Testis (tissue), 2 donors: ENCODE data around the gene TNFRSF21.

Experiments
- CTCF ChIP-seq, 3 experiments: fragments of 450-650 bp in 2 of 3; fragments of 200-600 bp in 1 of 3; sonication (generic) in 1 of 3; IDR thresholded peaks; one replicate each; pipeline ENCODE4 v1.5.1; 2016 to 2019; ENCODE audit warnings: antibody characterized with exemption in 3 of 3, mild to moderate bottlenecking in 2 of 3, moderate library complexity in 1 of 3
- POLR2A ChIP-seq: fragments of 450-650 bp; IDR thresholded peaks from one replicate; pipeline ENCODE4 v1.6.1; 2017; ENCODE audit warnings: antibody characterized with exemption, mild to moderate bottlenecking, moderate library complexity

DNA sequence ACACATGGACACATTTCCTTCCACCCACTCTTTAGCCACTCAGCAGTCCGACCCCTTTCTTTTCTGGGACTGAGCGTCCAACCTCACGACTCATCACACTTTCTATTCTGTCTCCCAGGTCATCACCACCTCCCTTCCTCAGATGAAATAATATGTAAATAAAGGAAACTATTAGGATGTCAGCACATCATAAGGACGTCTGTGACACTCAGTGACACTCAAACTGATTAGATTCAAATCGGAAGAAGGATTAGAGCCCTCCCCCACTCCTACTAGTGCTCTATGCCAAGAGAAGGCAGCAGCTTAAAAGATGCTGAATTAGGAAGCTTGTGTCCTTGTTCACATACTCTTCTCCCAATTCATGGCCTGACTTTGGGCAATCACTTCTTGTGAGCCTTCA lies 113.6 kb downstream of the TNFRSF21 start:
- TF ChIP-seq CTCF (IDR thresholded peaks at IDR 0.05) (no peak), POLR2A (no peak)
